Measurements from ENCODE around the gene TRIM33. TPM values are rescaled to one million over a fixed set of nuclear protein-coding genes. Genes with fewer than 3 reads are reported as not detected.

Gene TRIM33
- total RNA-seq, 4 donors from 2014 or later = 50.8 to 68.2 (median 53.4) TPM

DNA sequence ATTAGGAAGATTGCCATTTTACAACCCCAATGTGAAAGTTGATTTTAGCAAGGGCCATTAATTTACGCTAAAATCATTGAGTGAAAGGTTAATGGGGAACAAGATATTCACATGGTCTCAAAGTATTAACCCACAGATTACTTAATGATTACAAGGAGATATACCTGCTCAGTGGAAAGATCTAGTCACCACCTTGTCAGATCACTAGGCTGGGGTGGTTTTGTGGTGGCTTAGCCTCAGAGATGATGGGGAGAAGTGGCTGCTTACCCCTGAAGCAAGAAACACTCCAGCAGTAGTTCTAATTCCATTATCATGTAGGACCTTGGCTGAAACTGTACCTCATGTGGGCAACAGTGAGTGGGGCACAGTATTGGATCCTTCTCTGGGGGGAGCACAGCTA, 20.1 kb upstream of the TRIM33 start:
- no peak for TF ChIP-seq POLR2A (IDR thresholded peaks at IDR 0.05)
- TF ChIP-seq, protein P1, sequence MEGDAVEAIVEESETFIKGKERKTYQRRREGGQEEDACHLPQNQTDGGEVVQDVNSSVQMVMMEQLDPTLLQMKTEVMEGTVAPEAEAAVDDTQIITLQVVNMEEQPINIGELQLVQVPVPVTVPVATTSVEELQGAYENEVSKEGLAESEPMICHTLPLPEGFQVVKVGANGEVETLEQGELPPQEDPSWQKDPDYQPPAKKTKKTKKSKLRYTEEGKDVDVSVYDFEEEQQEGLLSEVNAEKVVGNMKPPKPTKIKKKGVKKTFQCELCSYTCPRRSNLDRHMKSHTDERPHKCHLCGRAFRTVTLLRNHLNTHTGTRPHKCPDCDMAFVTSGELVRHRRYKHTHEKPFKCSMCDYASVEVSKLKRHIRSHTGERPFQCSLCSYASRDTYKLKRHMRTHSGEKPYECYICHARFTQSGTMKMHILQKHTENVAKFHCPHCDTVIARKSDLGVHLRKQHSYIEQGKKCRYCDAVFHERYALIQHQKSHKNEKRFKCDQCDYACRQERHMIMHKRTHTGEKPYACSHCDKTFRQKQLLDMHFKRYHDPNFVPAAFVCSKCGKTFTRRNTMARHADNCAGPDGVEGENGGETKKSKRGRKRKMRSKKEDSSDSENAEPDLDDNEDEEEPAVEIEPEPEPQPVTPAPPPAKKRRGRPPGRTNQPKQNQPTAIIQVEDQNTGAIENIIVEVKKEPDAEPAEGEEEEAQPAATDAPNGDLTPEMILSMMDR (IDR thresholded peaks at IDR 0.05) = no peak
- Histone ChIP-seq H3K36me3 (no peaks in the 10 kb centered on the region), H3K27ac (no peak overlapping the region), H3K4me3 (no peak overlapping the region), H3K4me1 (no peaks in the 10 kb centered on the region), H3K27me3 (no peaks in the 10 kb centered on the region), H3K9me3 (no peaks in the 10 kb centered on the region)
- no peak for DNase-seq (ENCODE audit: low spot score in 2 of 2)
- WGBS, 2 donors = 31 to 47% methylated on average over 1 of the region's 1 CpG

DNA sequence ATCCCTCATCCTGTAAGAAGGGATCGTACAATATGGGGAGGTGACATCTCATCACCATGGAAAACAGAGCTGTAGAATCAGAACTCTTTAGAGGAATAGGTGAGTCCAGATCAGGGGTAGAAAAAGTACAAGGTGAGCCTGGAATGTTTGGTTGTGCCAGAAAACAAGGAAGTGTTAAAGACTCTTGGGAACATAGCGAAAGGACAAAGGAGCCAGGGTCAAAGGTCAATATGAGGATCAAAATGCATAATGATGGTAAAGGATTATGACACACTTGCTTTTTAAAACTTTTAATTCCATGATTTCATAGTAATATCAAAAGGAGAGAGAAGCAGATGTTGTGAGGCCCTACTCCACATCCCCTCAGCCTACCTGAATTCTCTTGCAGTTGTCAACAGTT, 19.2 kb upstream of the TRIM33 start:
- no peak for DNase-seq (ENCODE audit: low spot score in 2 of 2)

DNA sequence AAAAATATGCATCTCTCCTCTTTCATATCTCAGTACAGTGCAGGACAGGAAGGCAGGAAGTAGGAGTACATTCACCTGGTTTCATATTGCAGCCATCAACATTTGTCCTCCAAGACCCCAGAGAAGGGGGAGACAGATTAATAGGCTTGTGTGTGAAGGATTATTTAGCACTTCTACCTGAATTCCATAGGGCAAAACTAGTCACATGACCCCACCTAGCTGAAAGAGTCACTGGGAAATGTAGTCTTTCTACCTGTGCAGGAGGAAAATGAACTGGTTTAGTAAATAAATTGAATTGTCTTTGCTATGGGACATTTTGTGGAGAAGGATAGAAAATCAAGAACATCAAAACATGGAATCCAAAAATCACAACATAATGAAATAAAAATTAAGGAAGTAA, 13.9 kb upstream of the TRIM33 start:
- DNase-seq (ENCODE audit: low spot score in 2 of 2) = no peak
- no peaks in the 10 kb centered on the region for H3K9me3 ChIP-seq
- TF ChIP-seq EP300 (IDR thresholded peaks at IDR 0.05) = no peak
- TF ChIP-seq, protein P1 (IDR thresholded peaks at IDR 0.05) = no peak
- no peak for TF ChIP-seq POLR2A (IDR thresholded peaks at IDR 0.05)

More for the DNA sequence above, 19.2 kb upstream of the TRIM33 start:
- 86 to 88% methylated on average over 2 of the region's 2 CpGs for WGBS, 2 donors
- Histone ChIP-seq H3K27me3 (no peaks in the 10 kb centered on the region), H3K4me1 (no peaks in the 10 kb centered on the region), H3K9me3 (no peaks in the 10 kb centered on the region), H3K27ac (no peak overlapping the region), H3K4me3 (no peak overlapping the region), H3K36me3 (no peaks in the 10 kb centered on the region)
- TF ChIP-seq EP300 (IDR thresholded peaks at IDR 0.05) (no peak), POLR2A (IDR thresholded peaks at IDR 0.05) (no peak)
- TF ChIP-seq, protein P1 (IDR thresholded peaks at IDR 0.05) = no peak

DNA sequence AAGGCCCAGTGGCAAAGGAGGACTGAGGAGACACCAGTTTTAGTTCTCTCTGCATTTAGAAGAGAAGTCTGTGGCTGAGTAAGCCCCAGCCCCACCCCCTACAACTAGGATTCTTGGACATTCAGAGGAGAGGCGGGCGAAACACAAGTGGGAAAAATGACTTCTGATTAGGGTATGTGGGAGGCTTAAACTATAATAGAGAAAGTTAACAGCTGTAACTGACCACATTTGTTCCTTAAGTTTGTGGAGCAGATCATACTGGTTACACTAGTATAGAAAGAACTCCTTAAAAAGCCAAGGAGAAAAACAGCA, 11.2 kb upstream of the TRIM33 start:
- TF ChIP-seq, protein P1 (IDR thresholded peaks at IDR 0.05) = no peak
- TF ChIP-seq POLR2A (IDR thresholded peaks at IDR 0.05) = no peak
- TF ChIP-seq EP300 (IDR thresholded peaks at IDR 0.05) = no peak
- Histone ChIP-seq H3K27me3 (peaks cover 0 to 2% of the 10 kb centered on the region in 2 donors), H3K27ac (no peak overlapping the region), H3K4me1 (no peaks in the 10 kb centered on the region), H3K9me3 (no peaks in the 10 kb centered on the region), H3K36me3 (no peaks in the 10 kb centered on the region), H3K4me3 (no peak overlapping the region)
- WGBS, 2 donors = 35 to 38% methylated on average over 2 of the region's 2 CpGs
- no peak for DNase-seq (ENCODE audit: low spot score in 2 of 2)

More for the DNA sequence above, 13.9 kb upstream of the TRIM33 start:
- no peaks in the 10 kb centered on the region for H3K36me3 ChIP-seq
- H3K27me3 ChIP-seq = no peaks in the 10 kb centered on the region
- no peaks in the 10 kb centered on the region for H3K4me1 ChIP-seq
- H3K27ac ChIP-seq = no peak overlapping the region
- no peak overlapping the region for H3K4me3 ChIP-seq

DNA sequence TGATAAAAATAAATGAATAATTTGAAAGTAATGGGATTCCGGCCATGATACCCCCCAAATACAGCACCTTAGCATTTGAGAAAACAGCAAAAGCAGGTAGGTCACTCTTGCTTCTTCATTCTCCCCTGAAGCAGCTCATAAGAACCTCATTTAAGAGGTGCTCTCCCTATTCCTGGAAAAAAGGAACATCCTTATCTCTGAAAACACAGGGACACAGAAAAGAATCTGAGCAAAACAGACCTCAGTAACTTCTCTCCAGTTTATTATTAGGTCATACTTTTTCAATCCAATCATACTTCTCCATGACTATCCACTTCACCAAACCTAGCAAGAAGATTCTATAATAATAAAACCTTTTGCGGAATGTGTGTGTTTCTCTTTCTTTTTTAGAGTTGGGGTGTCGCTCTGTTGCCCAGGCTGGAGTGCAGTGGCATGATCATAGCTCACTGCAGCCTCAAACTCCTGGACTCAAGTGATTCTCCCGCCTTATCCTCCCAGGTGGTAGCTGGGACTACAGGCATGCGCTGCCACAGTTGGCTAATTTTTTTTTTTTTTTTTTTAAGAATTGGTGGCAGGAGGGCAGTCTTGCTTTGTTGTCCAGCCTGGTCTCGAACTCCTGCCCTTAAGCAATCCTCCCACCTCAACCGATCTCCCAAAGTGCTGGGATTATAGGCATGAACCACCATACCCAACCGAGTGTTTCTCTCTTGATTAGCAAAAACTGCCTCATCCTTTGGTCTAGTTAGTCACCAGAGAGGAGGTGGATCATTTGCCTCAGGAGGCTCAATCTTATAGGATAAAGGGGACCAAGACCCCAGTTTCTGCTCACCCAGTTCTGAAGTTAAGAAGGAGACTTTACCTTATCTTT, 10.6 kb upstream of the TRIM33 start:
- no peaks in the 10 kb centered on the region for H3K36me3 ChIP-seq
- H3K4me3 ChIP-seq = no peak overlapping the region
- TF ChIP-seq EP300 (IDR thresholded peaks at IDR 0.05) (no peak), POLR2A (IDR thresholded peaks at IDR 0.05) (no peak)
- TF ChIP-seq, protein P1 (IDR thresholded peaks at IDR 0.05) = no peak
- H3K27me3 ChIP-seq = peaks cover 0 to 2% of the 10 kb centered on the region in 2 donors
- no peak overlapping the region for H3K27ac ChIP-seq
- no peaks in the 10 kb centered on the region for H3K9me3 ChIP-seq
- WGBS, 2 donors = 87 to 89% methylated on average over 8 of the region's 8 CpGs
- no peaks in the 10 kb centered on the region for H3K4me1 ChIP-seq
- no peak for DNase-seq (ENCODE audit: low spot score in 2 of 2)

All from tibial nerve (tissue), 4 donors.